Endothelial cell of umbilical vein (primary cell): ENCODE measurements around the gene DEFB113. TPM values are rescaled to one million over a fixed set of nuclear protein-coding genes. Genes with fewer than 3 reads are reported as not detected.
"Not testable (repeated sequence)": the region's sequence is repeated elsewhere in the genome, so short reads cannot be mapped to it uniquely, and the experiment has no call there.

ENCODE experiments used
- BruUV-seq: library from RNA; stranded (reverse); fragments of 400-500 nt; replicated peaks from 2 replicates; lab custom pipeline; 2021; lab: Mats Ljungman, UMichigan
- CTCF ChIA-PET: fragments of 300-600, 350-600 bp; sonication (Branson Sonifier 250); formaldehyde crosslinking; loops from one replicate; lab custom pipeline; 2021; ENCODE audit warnings: antibody characterized with exemption, inconsistent platforms; lab: Charles Lee
- POLR2A ChIA-PET: fragments of 300-600, 350-600 bp; sonication (Branson Sonifier 250); formaldehyde crosslinking; loops from one replicate; lab custom pipeline; 2021; ENCODE audit warnings: antibody characterized with exemption, inconsistent platforms; lab: Charles Lee
- DNase-seq: peaks from one replicate; pipeline ENCODE4 v3.0.0-alpha.2; 2011; ENCODE audit warnings: low read depth, low spot score
- FAIRE-seq: peaks from 2 replicates; lab custom pipeline; 2011; peaks lifted over from hg19 to GRCh38; lab: Jason Lieb, UNC
- H2AFZ ChIP-seq: 2 replicates; pipeline ENCODE4 v1.6.0; 2012; ENCODE audit warnings: low read depth, low read length, control low read depth, inconsistent platforms
- H3K27ac ChIP-seq: 2 replicates; pipeline ENCODE4 v1.5.1; 2011; ENCODE audit warnings: low read depth, mild to moderate bottlenecking, control low read depth, low read length, moderate library complexity; ENCODE audit not compliant: insufficient read depth
- H3K27me3 ChIP-seq, 2 experiments: 2 replicates each; pipeline versions ENCODE4 v1.6.0 to v1.6.1; 2011; ENCODE audit warnings: low read length in 2 of 2, mixed read lengths in 1 of 2; ENCODE audit not compliant: control insufficient read depth in 2 of 2, insufficient read depth in 2 of 2
- H3K36me3 ChIP-seq, 2 experiments: 2 replicates in 1 of 2; 3 replicates in 1 of 2; pipeline ENCODE4 v1.5.1; 2011; ENCODE audit warnings: low read length in 2 of 2, mild to moderate bottlenecking in 1 of 2, moderate library complexity in 1 of 2; ENCODE audit not compliant: control insufficient read depth in 2 of 2, insufficient read depth in 2 of 2; ENCODE audit errors: extremely low read depth in 1 of 2
- H3K4me1 ChIP-seq: 3 replicates; pipeline ENCODE4 v1.5.1; 2011; ENCODE audit warnings: mild to moderate bottlenecking, low read length; ENCODE audit not compliant: control insufficient read depth, insufficient read depth; ENCODE audit errors: extremely low read depth
- H3K4me2 ChIP-seq: 2 replicates; pipeline ENCODE4 v1.6.1; 2011; ENCODE audit warnings: low read length, control low read depth, mixed read lengths; ENCODE audit not compliant: insufficient read depth
- H3K4me3 ChIP-seq, 3 experiments: fragments of 200-600 bp in 1 of 3; sonication (generic), shearing (Covaris generic) in 1 of 3; replicated peaks in 1 of 3; 2 replicates each; pipeline ENCODE4 v1.5.1; 2011 to 2016; ENCODE audit warnings: control low read depth in 3 of 3, low read length in 3 of 3, mild to moderate bottlenecking in 2 of 3, inconsistent platforms in 1 of 3, low read depth in 1 of 3, moderate library complexity in 1 of 3; ENCODE audit not compliant: insufficient read depth in 1 of 3
- H3K79me2 ChIP-seq: 2 replicates; pipeline ENCODE4 v1.6.0; 2012; ENCODE audit warnings: low read length, inconsistent platforms; ENCODE audit not compliant: control insufficient read depth, insufficient read depth
- H3K9ac ChIP-seq: replicated peaks from 2 replicates; pipeline ENCODE3; 2011; ENCODE audit warnings: low read length, control low read depth; ENCODE audit not compliant: insufficient read depth; ENCODE audit errors: extremely low read depth
- H3K9me1 ChIP-seq: replicated peaks from 3 replicates; pipeline ENCODE4 v1.6.0; 2011; ENCODE audit warnings: mild to moderate bottlenecking, low read length; ENCODE audit not compliant: control insufficient read depth, insufficient read depth; ENCODE audit errors: extremely low read depth
- H3K9me3 ChIP-seq: replicated peaks from 2 replicates; pipeline ENCODE4 v1.5.1; 2012; ENCODE audit warnings: low read length, inconsistent platforms; ENCODE audit not compliant: control insufficient read depth, insufficient read depth
- H4K20me1 ChIP-seq: replicated peaks from 2 replicates; pipeline ENCODE3; 2011; ENCODE audit warnings: mild to moderate bottlenecking, low read length; ENCODE audit not compliant: control insufficient read depth, insufficient read depth; ENCODE audit errors: extremely low read depth
- CTCF ChIP-seq, 2 donors: IDR thresholded peaks; 1 replicate in 1 of 2; 2 replicates in 1 of 2; pipeline ENCODE4 v1.5.1; 2011; ENCODE audit warnings: low read length in 2 of 2, mild to moderate bottlenecking in 2 of 2, moderate library complexity in 2 of 2, control low read depth in 1 of 2, inconsistent platforms in 1 of 2, low read depth in 1 of 2; ENCODE audit not compliant: insufficient read depth in 1 of 2; ENCODE audit errors: extremely low read depth in 1 of 2
- GATA2 ChIP-seq: IDR thresholded peaks from 2 replicates; pipeline ENCODE4 v1.7.0; 2011; ENCODE audit warnings: low read depth, mild to moderate bottlenecking, moderate library complexity, mixed read lengths, low read length; ENCODE audit not compliant: insufficient read length, insufficient read depth
- dilution Hi-C: fragments of 300-500 bp; cut with MboI; formaldehyde crosslinking; loops from one replicate; pipeline ENCODE4 v1.15.0; 2019; ENCODE audit warnings: low sequenced_read_pairs; ENCODE audit not compliant: extremely low pct_ligation_motif_present
- intact Hi-C: fragments of 100-400 bp; cut with micrococcal nuclease; formaldehyde crosslinking; loops from one replicate; pipeline ENCODE4 v1.10.0; 2022
- polyA plus RNA-seq, 4 experiments: library from polyadenylated mRNA; depleted of rRNA in 3 of 4; stranded (reverse) in 3 of 4; unstranded in 1 of 4; fragments of >200 nt; gene quantifications; 2 replicates each; pipeline versions ENCODE4 v1.2.1 to v1.2.3, GENCODE V29; 2011 to 2012; ENCODE audit warnings: missing spikeins in 1 of 4
- total RNA-seq: library from RNA; stranded (reverse); gene quantifications from 2 replicates; pipeline ENCODE4 v1.2.3, GENCODE V29; 2021

The DEFB113 gene
- total and polyA plus RNA-seq, 2 donors (not counting 3 experiments of a cell fraction or from before 2014, with no cell fraction given): not detected

GRCh38 chr6:49944068-49944467, 25.4 kb downstream of the DEFB113 start:
- H3K4me1 ChIP-seq, H3K9ac ChIP-seq, H3K27me3 ChIP-seq, DNase-seq, H3K79me2 ChIP-seq, H3K9me1 ChIP-seq, FAIRE-seq, dilution Hi-C loops, H3K4me3 ChIP-seq, H3K4me2 ChIP-seq, H3K36me3 ChIP-seq, H3K9me3 ChIP-seq, H2AFZ ChIP-seq, H3K27ac ChIP-seq, BruUV-seq, H4K20me1 ChIP-seq, CTCF ChIA-PET, POLR2A ChIA-PET, intact Hi-C loops: not testable (repeated sequence)

- FAIRE-seq (no peak), DNase-seq (no peak)
- H3K9me1 ChIP-seq: no peaks in the 10 kb centered on the region
- ChIA-PET CTCF (no interaction called here), POLR2A (no interaction called here)
- no peaks in the 10 kb centered on the region for H3K27me3 ChIP-seq
- no peaks in the 10 kb centered on the region for H3K4me1 ChIP-seq
- dilution Hi-C loops (no loop called here), intact Hi-C loops (no loop called here)
- H2AFZ ChIP-seq: no peak overlapping the region
- no peak for TF ChIP-seq GATA2
- no peak for TF ChIP-seq CTCF (IDR thresholded peaks at IDR 0.05; ENCODE audit: extremely low read depth in 1 of 2, insufficient read depth in 1 of 2, low read depth in 1 of 2, low read length in 2 of 2)
- no peak overlapping the region for H3K4me3 ChIP-seq
- no peak overlapping the region for H3K4me2 ChIP-seq
- no peaks in the 10 kb centered on the region for H3K36me3 ChIP-seq
- no peaks in the 10 kb centered on the region for H3K9me3 ChIP-seq
- H3K79me2 ChIP-seq: no peaks in the 10 kb centered on the region
- no peaks in the 10 kb centered on the region for H4K20me1 ChIP-seq
- no TSS peak for BruUV-seq
- no peak overlapping the region for H3K9ac ChIP-seq
- no peak overlapping the region for H3K27ac ChIP-seq
Measured at GRCh38 chr6:49939993-49940498, 29.4 kb downstream of the DEFB113 start.
